Mononuclear cell (primary cell): Measurements from ENCODE around the gene GLB1L2. TPM values are rescaled to one million over a fixed set of nuclear protein-coding genes. Genes with fewer than 3 reads are reported as not detected.

Experiments
- H3K27me3 ChIP-seq: 2 replicates; pipeline ENCODE4 v1.6.0; 2011; ENCODE audit warnings: low read length, control low read depth; ENCODE audit not compliant: insufficient read depth
- H3K4me1 ChIP-seq: 2 replicates; pipeline ENCODE4 v1.5.1; 2011; ENCODE audit warnings: mild to moderate bottlenecking, low read length, control low read depth; ENCODE audit not compliant: insufficient read depth
- H3K4me3 ChIP-seq: 2 replicates; pipeline ENCODE4 v1.5.1; 2011; ENCODE audit warnings: mild to moderate bottlenecking, low read length, moderate library complexity
- H3K9me3 ChIP-seq: 2 replicates; pipeline ENCODE4 v1.5.1; 2011; ENCODE audit warnings: low read depth, mild to moderate bottlenecking, control low read depth, low read length
- total RNA-seq: library from RNA; depleted of rRNA; stranded (reverse); fragments of >200 nt; gene quantifications from one replicate; pipeline ENCODE4 v1.2.3, GENCODE V29; 2012

GLB1L2 gene
- total RNA-seq, 1 donor: 0.42 TPM

DNA sequence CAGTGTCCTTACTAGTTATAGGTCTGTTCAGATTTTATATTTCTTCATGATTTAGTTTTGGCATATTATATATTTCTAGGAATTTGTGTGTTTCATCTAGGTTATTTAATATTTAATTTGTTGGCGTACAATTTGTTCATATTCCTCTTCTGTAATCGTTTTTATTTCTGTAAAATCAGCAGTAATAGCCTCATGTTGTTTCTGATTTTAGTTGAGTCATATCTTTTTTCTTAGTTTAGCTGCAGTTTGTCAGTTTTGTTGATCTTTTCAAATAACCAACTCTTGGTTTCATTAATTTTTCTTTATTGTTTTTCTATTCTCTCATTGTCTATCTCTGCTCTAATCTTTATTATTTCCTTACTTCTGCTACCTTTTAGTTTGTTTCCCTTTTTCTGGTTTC lies 20.3 kb downstream of the GLB1L2 start:
- no peaks in the 10 kb centered on the region for H3K27me3 ChIP-seq
- H3K4me3 ChIP-seq: no peak overlapping the region
- H3K4me1 ChIP-seq: peaks cover 6% of the 10 kb centered on the region
- no peaks in the 10 kb centered on the region for H3K9me3 ChIP-seq

DNA sequence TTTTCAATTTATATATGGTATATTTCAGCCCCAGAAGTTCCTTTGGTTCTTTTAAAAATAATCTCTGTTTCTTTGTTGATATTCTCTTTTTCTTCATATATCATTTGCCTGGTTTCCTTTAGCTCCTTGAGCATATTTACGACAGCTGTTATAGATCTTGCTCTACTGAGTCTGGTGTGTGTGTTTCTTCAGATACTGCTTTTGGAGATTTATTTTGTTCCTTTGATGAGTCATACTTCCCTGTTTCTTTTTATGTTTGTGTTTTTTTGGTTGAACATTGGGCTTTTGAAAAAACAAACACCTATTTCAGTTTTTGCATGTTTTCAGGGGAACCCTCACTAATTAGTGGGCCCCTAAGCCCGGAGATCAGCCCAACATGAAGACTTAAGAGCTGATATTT lies 23.3 kb downstream of the GLB1L2 start:
- no peaks in the 10 kb centered on the region for H3K27me3 ChIP-seq

DNA sequence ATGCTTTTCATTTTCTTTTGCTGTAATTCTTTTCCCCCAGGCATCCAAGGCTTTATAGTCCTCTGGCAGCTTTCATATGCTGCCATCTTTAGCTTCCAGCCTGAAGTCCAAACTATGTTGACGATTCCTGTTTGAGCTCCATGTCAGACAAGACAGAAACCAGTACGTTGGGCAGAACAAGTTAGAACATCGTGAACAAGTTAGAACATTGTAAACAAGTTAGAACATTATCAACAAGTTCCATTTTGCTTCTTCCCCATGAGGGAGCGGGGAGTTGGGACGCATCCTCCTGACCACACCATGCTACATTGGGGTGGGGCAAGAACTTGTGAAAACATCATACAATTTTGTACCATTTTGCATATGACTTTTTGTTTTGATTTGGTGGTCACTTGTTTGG lies 23.9 kb downstream of the GLB1L2 start:
- H3K4me3 ChIP-seq: no peak overlapping the region
- no peaks in the 10 kb centered on the region for H3K9me3 ChIP-seq
- H3K27me3 ChIP-seq: no peaks in the 10 kb centered on the region

More for the DNA sequence above, 23.3 kb downstream of the GLB1L2 start:
- peaks cover 5% of the 10 kb centered on the region for H3K4me1 ChIP-seq
- H3K9me3 ChIP-seq: no peaks in the 10 kb centered on the region
- no peak overlapping the region for H3K4me3 ChIP-seq

DNA sequence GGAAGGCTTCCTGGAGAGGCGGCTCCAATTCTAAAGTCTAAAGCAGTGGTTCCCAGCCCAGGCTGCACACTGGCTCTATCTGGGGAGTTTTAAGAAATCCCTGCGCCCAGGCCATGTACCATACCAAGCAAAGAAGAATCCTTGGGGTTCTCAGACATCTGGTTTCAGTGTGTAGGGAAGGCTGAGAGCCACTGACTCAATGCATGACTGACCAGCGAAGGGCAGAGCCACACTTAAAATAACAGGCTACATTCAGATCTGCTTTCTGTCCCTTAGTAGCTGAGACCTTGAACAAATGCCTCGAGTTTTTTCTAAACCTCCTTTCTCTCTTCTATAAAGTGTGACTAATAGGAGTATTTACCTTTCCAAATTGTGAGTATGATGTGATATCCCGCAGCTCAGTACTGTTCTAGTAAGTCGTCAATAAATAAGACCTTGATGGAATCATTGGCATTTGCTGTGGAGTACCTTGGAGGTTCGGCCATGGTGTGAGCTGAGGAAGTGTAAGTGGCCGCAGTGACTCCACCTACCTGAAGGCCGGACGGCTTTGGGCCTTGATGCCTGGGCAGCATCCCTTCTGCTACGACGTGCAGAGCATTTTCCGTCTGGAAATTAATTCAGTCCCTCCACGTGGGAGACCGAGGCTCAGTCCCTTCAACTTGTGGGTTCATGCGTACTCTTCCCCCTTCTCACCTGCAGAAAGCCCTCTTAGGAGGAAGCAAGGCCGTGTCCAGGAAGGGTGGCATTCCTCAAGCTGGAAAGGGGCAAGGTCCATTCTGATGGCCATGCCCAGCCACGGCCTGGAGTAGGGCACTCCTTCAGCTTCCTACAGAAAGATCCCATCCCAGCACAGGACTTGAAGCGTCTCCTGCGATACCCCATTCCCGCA lies 25.1 kb downstream of the GLB1L2 start:
- H3K4me1 ChIP-seq: peaks cover 8% of the 10 kb centered on the region

More for the DNA sequence above, 23.9 kb downstream of the GLB1L2 start:
- peaks cover 8% of the 10 kb centered on the region for H3K4me1 ChIP-seq

DNA sequence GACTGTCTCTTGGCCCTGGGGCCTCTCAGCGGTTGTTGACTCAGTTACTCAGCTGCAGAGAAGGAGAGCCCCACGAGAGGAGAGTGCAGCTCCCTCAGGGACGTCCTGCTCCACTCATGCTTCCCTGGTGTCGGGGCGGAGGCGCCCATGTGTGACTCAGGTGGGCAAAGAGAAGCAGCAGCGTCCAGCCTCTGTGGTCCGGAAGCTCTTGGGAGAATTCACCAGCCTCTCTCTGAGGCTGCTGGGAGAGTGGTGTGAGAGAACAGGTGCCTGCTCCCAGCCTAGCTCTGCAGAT lies 25.7 kb downstream of the GLB1L2 start:
- Histone ChIP-seq H3K9me3 (no peaks in the 10 kb centered on the region), H3K27me3 (no peaks in the 10 kb centered on the region), H3K4me3 (no peak overlapping the region), H3K4me1 (peaks cover 8% of the 10 kb centered on the region)

More for the DNA sequence above, 25.1 kb downstream of the GLB1L2 start:
- H3K27me3 ChIP-seq: no peaks in the 10 kb centered on the region
- H3K9me3 ChIP-seq: no peaks in the 10 kb centered on the region
- no peak overlapping the region for H3K4me3 ChIP-seq

DNA sequence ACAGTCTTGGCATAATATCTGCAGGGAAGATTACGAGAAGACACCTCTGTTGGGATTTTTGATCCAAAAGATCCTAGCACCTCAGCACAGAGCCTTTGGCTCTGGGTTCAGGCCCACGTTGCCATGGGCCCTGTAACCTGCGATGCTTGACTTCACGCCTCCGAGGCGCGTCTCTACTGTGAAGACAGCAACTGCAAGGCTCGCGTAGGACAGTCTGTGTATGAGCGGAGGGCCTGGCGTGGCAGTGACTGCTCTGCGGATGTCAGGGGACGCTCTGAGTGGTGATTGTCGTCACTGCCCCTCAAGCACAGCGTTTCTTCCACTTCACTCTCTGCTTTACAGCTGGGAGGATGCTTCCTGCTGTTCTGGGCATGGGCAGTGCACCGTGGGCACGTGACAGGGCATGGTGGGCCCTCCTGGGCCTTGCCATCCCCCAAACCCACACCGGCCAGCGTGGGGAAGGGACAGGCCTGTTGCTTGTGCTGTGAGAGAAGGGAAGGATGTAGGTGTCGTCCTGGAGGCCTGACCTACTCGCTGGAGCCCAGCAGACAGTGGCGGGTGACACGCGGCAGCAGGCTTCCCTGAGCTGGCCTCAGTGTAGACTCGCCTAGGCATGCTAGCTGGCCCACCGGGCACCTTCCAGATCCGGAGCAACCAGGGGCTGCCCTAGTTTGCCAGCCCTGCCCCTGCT lies 26.5 kb downstream of the GLB1L2 start:
- Histone ChIP-seq H3K4me3 (no peak overlapping the region), H3K9me3 (no peaks in the 10 kb centered on the region), H3K27me3 (no peaks in the 10 kb centered on the region), H3K4me1 (peaks cover 8% of the 10 kb centered on the region)

DNA sequence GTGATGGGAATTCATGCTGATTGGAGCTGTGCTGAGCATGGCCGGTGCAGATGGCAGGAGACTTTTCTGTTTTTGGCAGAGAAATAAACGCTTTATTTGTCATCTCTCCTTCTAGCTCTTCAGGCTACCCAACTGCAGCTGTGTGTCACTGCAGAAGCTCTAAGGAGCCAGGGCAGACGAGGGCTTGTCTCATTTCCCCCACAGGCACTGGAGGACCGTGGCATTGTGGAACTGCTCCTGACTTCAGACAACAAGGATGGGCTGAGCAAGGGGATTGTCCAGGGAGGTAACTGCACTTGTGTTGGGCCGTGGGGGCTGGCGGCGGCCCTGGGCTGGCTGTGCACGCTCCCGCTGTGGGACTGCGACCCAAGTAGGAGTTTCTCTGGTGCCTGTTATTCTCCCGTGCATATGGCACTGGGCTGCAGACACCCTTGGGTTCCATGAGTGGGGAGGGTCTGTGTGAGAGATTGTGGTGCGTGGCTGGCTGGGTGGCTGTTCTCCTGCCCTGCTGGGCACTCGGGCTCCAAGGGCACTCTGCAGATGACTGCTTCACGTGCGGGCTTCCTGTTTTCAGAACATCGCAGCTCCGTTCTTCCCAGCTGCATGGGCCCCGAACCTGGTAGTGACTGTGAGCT lies 27.2 kb downstream of the GLB1L2 start:
- no peaks in the 10 kb centered on the region for H3K9me3 ChIP-seq
- H3K27me3 ChIP-seq: no peaks in the 10 kb centered on the region
- no peak overlapping the region for H3K4me3 ChIP-seq
- H3K4me1 ChIP-seq: peaks cover 8% of the 10 kb centered on the region

DNA sequence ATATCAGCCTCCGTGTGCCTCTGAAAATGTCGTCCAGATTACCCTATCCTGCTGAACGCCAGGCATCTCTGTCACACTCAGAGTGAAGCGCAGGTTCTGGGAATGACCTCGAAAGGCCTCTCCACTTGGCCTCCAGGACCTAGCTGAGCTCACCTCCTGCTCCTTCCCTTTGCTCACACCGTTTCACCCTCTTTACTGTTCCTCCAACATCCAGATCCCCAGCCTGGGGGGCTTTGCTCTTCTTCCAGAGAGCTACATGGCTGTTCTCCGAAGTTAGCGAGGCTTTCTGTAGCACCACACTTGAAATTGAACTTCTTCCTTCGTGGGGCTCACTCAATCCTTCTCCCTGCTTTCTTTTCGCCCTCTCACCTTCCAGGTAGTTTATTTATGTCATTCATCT lies 27.9 kb downstream of the GLB1L2 start:
- no peaks in the 10 kb centered on the region for H3K9me3 ChIP-seq
- H3K4me1 ChIP-seq: peaks cover 8% of the 10 kb centered on the region
- no peaks in the 10 kb centered on the region for H3K27me3 ChIP-seq
- no peak overlapping the region for H3K4me3 ChIP-seq

DNA sequence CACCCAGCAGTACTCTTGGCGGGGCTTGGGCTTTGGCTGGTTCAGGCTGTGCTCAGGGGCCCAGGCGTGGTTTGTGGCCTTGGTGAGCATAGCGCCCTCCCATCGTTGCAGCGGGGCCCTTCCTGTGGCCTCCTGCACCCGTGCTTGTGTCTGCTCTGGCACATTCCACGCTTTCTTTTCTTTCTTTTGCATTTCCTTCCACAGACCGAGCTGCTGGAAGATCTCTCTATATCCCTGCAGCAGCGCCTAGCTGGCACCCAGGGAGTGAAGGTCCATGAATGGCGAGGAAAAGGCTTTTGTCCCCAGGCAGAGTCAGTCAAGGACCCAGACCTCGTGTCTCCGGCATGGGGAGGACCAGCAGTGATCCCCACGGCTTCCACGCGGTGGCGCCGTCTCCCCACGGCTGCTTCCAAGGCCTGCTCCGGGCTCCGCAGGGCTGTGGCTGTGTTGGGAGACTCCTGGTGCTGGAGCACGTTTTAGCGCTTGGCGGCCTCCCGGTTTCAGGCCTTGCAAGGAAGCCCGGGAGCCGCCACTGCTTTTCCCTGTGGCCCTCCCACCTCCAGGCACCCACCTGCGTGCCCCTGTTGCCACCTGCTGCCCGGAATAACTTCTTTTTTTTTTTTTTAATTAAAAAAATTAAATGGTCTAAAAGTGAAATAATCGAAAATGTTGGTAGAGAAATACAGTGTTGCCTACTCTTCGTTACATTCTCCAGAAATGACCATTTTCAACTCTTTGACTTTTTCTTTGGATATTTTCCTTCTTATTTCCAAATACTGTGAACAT lies 28.5 kb downstream of the GLB1L2 start:
- Histone ChIP-seq H3K4me1 (peaks cover 8% of the 10 kb centered on the region), H3K27me3 (no peaks in the 10 kb centered on the region), H3K9me3 (no peaks in the 10 kb centered on the region), H3K4me3 (no peak overlapping the region)

DNA sequence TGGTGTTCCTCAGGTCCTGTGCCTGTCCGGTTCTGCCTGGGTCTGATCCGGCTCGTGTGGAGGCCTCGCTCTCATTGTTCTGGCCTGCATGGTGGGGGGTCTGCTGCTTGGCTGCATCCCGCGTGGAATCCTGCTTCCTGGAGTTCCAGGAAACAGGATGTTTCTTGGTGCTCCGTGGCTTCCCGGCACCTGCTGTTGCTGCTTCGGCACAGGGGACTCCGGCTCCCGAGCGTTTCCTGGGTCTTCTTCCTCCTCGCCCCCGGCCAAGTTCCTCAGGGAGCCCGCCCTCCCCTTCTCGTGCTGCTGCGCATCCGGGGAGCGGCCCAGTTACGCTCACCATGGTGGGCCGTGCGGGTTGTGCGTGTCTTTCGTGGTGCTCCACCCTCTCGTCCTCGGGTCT lies 29.9 kb downstream of the GLB1L2 start:
- Histone ChIP-seq H3K4me1 (peaks cover 8% of the 10 kb centered on the region), H3K4me3 (no peak overlapping the region), H3K27me3 (no peaks in the 10 kb centered on the region), H3K9me3 (no peaks in the 10 kb centered on the region)

DNA sequence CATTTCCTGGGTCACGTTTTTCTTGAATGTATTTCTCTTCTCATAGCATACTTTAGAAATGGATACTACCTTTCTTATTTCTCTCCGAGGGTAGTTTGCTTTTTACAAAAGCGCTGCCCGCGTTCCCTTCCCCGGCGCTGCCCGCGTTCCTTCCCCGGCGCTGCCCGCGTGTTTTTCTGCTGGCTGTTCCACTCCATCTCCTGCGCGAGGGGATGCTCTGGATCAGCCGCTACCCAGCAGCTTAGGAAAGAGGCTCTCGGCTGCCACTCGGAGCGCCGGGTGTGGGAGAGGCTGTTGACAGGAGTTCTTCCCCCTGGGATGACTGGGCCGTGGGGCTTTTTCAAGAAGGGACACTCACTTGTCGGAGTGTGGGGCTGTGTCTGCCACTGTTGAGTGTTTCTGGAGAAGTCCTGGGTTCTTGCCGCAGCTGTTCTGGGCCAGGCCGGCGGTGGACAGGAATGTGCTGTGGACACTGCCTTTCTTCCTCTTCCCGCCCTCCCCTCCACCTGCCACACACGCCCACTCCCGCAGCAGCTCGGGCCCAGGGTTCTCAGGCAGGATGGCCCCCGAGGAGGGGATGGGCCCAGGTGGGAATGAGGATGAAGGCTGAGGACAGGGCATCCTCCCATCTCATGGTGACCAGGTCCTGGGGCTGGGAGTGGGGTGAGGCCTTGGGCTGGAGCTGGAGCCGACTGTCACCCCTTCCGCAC lies 30.6 kb downstream of the GLB1L2 start:
- peaks cover 8% of the 10 kb centered on the region for H3K4me1 ChIP-seq
- no peaks in the 10 kb centered on the region for H3K27me3 ChIP-seq
- H3K4me3 ChIP-seq: no peak overlapping the region
- H3K9me3 ChIP-seq: no peaks in the 10 kb centered on the region

DNA sequence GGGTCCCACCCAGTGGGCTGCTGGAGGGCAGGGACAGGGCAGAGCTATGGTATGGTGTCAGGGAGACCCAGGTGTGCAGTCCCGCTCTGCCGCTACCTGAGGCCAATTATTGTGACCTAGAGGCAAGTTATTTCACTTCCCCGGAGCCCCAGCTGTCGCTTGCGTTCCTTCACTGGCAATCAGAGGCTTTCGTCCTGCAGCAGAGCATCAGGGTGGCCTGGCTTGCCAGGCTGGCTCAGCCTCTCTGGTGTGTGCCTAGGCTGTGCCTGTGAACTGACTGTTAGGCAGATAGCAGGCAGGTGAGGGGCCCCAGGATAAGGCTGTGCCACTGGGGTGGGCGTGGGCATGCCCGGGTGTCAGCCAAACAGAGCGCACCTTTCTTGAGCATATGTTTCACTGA lies 31.4 kb downstream of the GLB1L2 start:
- Histone ChIP-seq H3K4me1 (peaks cover 8% of the 10 kb centered on the region), H3K4me3 (no peak overlapping the region), H3K27me3 (no peaks in the 10 kb centered on the region), H3K9me3 (no peaks in the 10 kb centered on the region)

DNA sequence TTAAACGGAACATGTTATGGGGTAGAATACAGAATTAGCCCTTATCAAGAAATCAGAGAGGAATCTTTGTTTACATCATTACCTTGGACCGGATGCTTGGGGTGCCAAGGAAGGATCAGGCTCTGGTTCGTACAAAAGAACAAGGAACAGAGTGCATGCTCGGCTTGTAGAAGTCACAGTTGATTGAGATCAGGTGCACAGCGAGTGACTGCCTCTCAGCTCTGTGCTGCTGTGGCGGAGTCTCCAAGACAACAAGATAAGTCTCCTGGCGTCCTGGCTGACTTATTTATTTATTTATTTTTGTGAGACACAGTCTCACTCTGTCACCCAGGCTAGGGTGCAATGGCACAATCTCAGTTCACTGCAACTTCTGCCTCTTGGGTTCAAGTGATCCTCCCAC lies 31.8 kb downstream of the GLB1L2 start:
- Histone ChIP-seq H3K9me3 (no peaks in the 10 kb centered on the region), H3K27me3 (no peaks in the 10 kb centered on the region), H3K4me1 (peaks cover 8% of the 10 kb centered on the region), H3K4me3 (no peak overlapping the region)

DNA sequence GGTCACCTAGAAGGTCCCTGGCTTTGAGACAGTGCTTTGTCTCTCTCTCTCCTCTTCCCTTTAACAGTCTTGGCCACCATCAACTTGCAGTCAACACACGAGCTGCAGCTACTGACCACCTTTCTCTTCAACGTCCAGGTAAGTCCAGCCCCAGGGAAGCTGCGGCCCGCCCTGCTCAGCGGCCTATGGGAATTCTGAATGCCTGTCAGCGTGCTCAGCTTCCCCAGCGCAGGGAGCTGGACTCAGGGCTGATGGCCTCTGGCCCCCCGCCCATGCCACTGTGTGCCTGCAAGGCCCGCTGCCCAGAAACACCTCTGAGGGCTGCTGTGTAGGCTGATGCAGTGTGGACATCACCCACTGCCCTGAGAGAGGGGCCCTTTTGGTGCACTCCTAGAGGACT lies 32.5 kb downstream of the GLB1L2 start:
- Histone ChIP-seq H3K4me1 (peaks cover 8% of the 10 kb centered on the region), H3K9me3 (no peaks in the 10 kb centered on the region), H3K4me3 (no peak overlapping the region), H3K27me3 (no peaks in the 10 kb centered on the region)
